ENCODE data around the gene KCNAB1. TPM values are rescaled to one million over a fixed set of nuclear protein-coding genes. Genes with fewer than 3 reads are reported as not detected.
"Not testable (repeated sequence)": the region's sequence is repeated elsewhere in the genome, so short reads cannot be mapped to it uniquely, and the experiment has no call there.

KCNAB1 gene
- total RNA-seq, 1 donor from 2014 or later, result 16.5 TPM

DNA sequence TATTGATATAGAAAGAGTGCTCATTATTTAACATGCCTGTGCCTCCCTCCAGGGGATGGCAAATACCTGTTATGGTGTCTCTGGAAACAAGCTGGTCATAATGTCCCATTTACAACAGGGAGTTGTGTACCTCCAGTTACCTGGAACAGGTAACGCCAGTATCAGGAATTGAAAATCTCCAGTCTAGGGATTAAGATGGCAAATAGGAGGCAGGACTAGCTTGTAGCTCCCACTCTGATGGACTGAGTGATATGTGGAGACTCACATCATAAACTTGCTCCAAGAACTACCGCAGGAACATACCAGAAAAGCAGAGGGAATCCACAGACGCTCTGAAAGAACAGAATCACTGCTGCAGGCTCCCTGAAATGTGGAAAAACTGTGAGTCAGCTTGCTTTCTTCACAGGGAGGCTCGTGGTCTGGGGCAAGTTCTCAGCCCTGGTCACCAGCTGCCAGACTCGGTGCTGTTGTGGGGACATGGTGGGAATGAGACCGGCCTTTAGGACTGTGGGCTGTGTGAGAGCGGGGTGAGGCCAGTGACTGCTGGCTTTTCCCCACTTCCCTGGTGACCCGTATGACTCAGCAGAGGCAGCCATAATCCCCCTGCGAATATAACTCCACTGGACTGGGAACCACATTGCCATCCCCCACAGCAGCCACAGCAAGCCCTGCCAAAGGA is 97.4 kb downstream of the KCNAB1 start:
- H3K36me3 Mint-ChIP-seq (ENCODE audit: unreplicated experiment), result no peaks in the 10 kb centered on the region
- peaks cover 2% of the 10 kb centered on the region for H3K27me3 Mint-ChIP-seq (ENCODE audit: unreplicated experiment)
- DNase-seq, result no peak
- no peak overlapping the region for H3K27ac Mint-ChIP-seq (ENCODE audit: unreplicated experiment)
- TF ChIP-seq CTCF (IDR thresholded peaks at IDR 0.05; ENCODE audit: partially characterized antibody, unreplicated experiment), result no peak
- H3K9me3 Mint-ChIP-seq (ENCODE audit: unreplicated experiment), result peaks cover 5% of the 10 kb centered on the region
- H3K4me3 Mint-ChIP-seq (ENCODE audit: unreplicated experiment), result no peak overlapping the region
- peaks cover 5% of the 10 kb centered on the region for H3K4me1 Mint-ChIP-seq (ENCODE audit: low read depth, unreplicated experiment)

DNA sequence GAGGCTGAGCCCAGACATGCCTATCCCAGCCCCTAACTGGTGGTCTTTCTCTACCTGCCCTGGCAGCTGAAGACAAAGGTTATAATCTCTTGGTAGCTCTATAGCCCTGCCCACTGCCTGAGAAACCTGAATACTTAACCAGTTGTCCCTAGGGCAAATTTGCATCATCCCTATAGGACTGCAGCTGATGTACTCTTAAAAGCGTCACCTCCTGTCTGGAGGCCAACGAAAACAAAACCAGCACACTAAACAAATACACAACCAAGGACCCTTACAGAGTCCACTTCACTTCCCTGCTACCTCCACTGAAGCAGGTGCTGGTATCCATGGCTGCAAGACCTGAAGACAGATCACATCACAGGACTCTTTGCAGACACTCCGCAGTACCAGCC is 98.0 kb downstream of the KCNAB1 start:
- TF ChIP-seq CTCF (IDR thresholded peaks at IDR 0.05; ENCODE audit: partially characterized antibody, unreplicated experiment), result no peak
- H3K27me3 Mint-ChIP-seq (ENCODE audit: unreplicated experiment), result peaks cover 2% of the 10 kb centered on the region

DNA sequence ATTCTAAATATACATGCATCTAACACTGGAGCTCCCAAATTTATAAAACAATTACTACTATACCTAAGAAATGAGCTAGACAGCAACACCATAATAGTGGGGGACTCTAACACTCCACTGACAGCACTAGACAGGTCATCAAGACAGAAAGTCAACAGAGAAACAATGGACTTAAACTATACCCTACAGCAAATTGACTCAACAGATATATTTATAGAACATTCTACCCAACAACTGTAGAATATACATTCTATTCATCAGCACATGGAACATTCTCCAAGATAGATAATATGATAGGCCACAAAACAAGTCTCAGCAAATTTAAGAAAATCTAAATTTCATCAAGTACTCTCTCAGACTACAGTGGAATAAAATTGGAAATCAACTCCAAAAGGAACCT is 102.0 kb downstream of the KCNAB1 start:
- H3K27me3 Mint-ChIP-seq (ENCODE audit: unreplicated experiment); DNase-seq; H3K9me3 Mint-ChIP-seq (ENCODE audit: unreplicated experiment); H3K27ac Mint-ChIP-seq (ENCODE audit: unreplicated experiment); H3K36me3 Mint-ChIP-seq (ENCODE audit: unreplicated experiment); H3K4me3 Mint-ChIP-seq (ENCODE audit: unreplicated experiment); H3K4me1 Mint-ChIP-seq (ENCODE audit: low read depth, unreplicated experiment): not testable (repeated sequence)

More for the DNA sequence above, 98.0 kb downstream of the KCNAB1 start:
- H3K36me3 Mint-ChIP-seq (ENCODE audit: unreplicated experiment), result no peaks in the 10 kb centered on the region
- H3K4me3 Mint-ChIP-seq (ENCODE audit: unreplicated experiment), result no peak overlapping the region
- no peak for DNase-seq
- peaks cover 5% of the 10 kb centered on the region for H3K9me3 Mint-ChIP-seq (ENCODE audit: unreplicated experiment)
- H3K4me1 Mint-ChIP-seq (ENCODE audit: low read depth, unreplicated experiment), result peaks cover 5% of the 10 kb centered on the region
- no peak overlapping the region for H3K27ac Mint-ChIP-seq (ENCODE audit: unreplicated experiment)

- not testable (repeated sequence) for H3K4me1 Mint-ChIP-seq (ENCODE audit: low read depth, unreplicated experiment); H3K27ac Mint-ChIP-seq (ENCODE audit: unreplicated experiment); H3K36me3 Mint-ChIP-seq (ENCODE audit: unreplicated experiment); H3K27me3 Mint-ChIP-seq (ENCODE audit: unreplicated experiment); H3K4me3 Mint-ChIP-seq (ENCODE audit: unreplicated experiment); DNase-seq; H3K9me3 Mint-ChIP-seq (ENCODE audit: unreplicated experiment)
These were observed 103.7 kb downstream of the KCNAB1 start for GRCh38 chr3:156224046-156224445.

- Mint-ChIP-seq H3K27ac (ENCODE audit: unreplicated experiment) (no peak overlapping the region), H3K4me3 (ENCODE audit: unreplicated experiment) (no peak overlapping the region), H3K36me3 (ENCODE audit: unreplicated experiment) (peaks cover 6% of the 10 kb centered on the region), H3K9me3 (ENCODE audit: unreplicated experiment) (peaks cover 3% of the 10 kb centered on the region), H3K27me3 (ENCODE audit: unreplicated experiment) (no peaks in the 10 kb centered on the region), H3K4me1 (ENCODE audit: low read depth, unreplicated experiment) (no peaks in the 10 kb centered on the region)
- TF ChIP-seq CTCF (IDR thresholded peaks at IDR 0.05; ENCODE audit: partially characterized antibody, unreplicated experiment), result no peak
- no peak for DNase-seq
These were observed 106.5 kb downstream of the KCNAB1 start for GRCh38 chr3:156226676-156227420.

DNA sequence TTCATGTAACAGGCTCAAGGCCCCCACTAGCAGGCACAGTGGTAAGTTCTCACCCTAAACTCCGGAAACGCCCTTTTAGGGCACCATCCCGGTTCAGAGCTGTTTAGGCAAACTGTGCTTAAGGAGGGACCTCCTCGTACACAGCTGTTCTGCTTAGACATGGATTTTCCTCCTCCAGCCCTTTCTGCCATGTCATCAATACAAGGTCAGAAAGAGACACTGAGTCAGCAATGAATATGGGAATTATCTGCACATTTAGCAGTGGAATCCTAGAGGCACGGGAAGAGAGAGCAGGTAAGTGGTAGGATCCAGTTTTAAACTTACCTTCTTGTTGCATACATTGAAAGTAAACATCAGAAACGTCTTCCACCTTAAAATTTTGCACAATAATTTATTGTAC is 107.3 kb downstream of the KCNAB1 start:
- DNase-seq, result no peak
- no peak overlapping the region for H3K4me3 Mint-ChIP-seq (ENCODE audit: unreplicated experiment)
- H3K27me3 Mint-ChIP-seq (ENCODE audit: unreplicated experiment), result no peaks in the 10 kb centered on the region
- H3K9me3 Mint-ChIP-seq (ENCODE audit: unreplicated experiment), result no peaks in the 10 kb centered on the region
- no peak for TF ChIP-seq CTCF (IDR thresholded peaks at IDR 0.05; ENCODE audit: partially characterized antibody, unreplicated experiment)
- no peaks in the 10 kb centered on the region for H3K4me1 Mint-ChIP-seq (ENCODE audit: low read depth, unreplicated experiment)
- H3K36me3 Mint-ChIP-seq (ENCODE audit: unreplicated experiment), result peaks cover 6% of the 10 kb centered on the region
- H3K27ac Mint-ChIP-seq (ENCODE audit: unreplicated experiment), result no peak overlapping the region
